ENCODE measurements around the gene DYNC1LI2.
"Not testable (repeated sequence)": the region's sequence is repeated elsewhere in the genome, so short reads cannot be mapped to it uniquely, and the experiment has no call there.

DYNC1LI2 gene

DNA sequence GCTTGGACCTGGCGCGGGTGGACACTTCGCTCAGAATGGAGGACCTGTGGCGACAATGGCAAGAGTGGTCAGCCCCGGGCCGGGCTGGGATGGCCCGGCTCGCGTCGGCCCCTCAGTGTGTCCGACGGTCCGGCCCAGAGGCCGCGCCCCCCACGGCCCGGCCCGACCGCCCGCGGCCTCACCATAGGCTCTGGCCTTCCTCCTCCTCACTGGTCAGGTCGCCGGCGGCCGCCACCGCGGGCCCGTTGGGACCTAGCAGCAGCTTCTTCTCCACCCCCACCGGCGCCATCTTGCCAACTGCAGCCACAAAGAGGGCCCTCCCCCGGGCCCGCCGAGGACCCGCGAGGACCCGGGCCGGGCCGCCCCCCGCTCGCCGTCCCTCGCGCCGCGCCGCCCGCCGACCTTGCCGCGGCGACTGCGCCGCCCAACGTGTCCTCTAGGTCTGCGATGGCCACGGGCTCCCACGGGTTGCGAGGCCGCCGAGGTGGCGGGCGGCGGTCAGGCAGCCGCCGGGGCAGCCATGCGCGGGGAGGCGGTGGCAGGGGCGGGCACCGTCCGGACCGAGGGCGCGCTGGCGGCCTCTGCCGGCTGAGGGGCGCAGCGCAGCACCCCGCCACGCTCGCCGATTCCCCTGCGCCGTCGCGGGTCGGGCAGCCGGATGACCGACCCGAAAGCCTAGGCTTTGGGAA lies at the start of gene DYNC1LI2:
TSS of gene DYNC1LI2 (minus strand) at position 307 of the 689 bp plus-strand sequence. CDS start at position 289, 18 bp downstream.
- DNase-seq = no peak

DNA sequence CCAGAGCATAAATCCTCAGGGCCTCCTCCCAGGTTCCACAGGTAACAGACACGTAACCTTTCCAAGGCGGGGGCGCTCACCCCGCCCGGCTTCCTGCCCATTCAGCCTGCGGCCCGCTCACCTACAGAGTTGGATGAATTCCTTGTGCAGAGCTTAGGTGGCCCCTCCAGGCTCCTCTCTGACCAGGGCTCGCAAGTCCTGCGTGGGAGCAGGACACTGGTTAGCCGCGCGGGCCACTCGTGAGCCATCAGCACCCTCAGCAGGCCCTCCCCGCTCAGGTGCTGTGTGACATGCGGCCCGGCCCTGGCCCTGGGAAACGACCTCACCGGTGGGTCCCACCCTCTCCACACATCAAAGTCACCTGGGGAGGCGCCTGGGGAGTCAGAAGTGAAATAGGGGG lies 49.4 kb upstream of the DYNC1LI2 start:
- no peak for DNase-seq

DNA sequence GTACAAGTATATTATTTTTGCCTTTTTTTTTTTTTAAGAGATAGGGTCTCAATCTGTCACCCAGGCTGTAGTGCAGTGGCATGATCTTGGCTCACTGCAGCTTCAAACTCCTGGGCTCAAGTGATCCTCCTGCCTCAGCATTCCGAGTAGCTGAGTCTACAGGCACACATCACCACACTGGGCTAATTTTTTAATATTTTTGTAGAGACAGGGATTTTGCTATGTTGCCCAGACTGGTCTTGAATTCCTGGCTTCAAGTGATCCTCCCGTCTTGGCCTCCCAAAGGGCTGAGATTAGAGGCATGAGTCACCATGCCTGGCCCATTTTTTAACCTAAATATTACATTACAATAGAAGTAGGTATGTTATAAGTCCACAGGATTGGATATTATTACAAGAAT lies 46.8 kb upstream of the DYNC1LI2 start:
- DNase-seq = no peak

DNA sequence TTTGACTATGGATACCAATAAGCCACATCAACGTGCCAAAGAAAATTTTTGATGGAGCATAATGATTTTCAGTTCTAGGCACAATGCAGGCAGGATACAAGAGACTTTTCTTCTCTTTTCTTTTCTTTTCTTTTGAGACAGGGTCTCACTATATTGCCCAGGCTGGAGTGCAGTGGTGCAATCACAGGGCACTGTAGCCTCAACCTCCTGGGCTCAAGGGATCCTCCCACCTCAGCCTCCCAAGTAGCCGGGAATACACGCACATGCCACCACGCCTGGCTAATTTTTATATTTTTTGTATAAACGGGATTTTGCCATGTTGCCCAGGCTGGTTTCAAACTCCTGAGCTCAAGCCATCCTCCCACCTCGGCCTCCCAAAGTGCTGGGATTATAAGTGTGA lies 42.6 kb upstream of the DYNC1LI2 start:
- DNase-seq = not testable (repeated sequence)

DNA sequence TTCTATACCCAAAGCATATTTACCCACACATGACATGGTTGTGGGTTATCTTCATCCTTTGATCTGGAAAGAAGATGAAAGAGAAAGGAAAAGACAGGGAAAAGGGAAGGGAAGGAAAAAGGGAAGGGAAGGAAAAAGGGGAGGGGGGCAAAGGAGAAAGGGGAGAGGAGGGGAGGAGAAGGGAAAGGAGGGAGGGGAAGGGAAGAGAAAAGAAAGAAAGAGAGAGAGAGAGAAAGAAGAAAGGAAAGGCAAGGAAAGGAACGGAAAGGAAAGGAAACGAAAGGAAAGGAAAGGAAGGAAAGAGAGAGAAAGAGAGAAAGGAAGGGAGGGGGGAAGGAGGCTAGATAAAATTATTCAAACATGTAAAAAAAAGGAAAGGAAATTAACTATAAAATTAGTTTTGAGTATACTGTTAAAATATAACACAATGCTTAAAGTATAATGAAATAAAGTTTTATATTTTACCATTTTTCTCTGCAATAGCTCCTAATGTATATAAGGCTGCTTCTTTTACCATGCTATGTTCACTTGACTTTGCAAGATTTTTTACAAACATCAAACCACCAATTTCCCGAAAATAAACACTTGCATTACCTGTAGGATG lies 38.8 kb upstream of the DYNC1LI2 start:
- no peak for DNase-seq

DNA sequence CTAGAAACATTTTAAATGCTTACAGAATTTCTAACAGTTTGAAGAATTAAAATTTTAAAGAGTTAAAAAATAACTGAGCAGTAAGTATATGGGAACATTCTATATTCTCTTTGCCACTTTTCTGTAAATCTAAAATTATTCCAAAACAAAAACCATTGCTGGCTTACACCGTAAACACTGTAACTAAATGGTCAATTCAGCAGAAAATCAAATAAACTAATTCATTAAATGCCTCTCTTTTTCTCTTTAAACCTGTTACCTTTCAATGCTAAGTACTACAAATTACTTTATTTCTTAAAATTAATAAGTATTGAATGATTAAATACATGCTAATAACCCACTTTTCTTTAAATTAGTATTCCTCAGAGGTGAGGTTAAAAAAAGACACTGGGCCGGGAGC lies 36.0 kb upstream of the DYNC1LI2 start:
- DNase-seq = no peak

DNA sequence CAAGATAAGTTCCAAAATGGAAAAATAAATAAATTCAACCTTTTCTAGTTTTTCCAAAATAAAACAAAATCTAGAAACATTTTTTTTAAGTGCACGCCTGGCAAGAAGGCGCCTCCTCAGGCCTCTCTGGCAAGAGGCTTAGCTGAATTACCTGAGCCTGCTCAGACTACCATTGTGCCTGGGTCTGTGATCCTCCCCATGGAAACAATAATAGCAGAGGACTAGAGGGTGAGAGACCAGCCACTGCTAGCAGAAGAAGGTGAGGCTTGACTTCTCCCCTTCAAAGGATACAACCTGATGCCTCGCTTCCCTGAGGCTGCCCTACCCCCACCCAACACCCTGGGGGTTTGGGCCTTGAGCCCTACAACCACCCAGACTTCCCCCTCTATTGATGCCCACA lies 35.1 kb upstream of the DYNC1LI2 start:
- DNase-seq = no peak

DNA sequence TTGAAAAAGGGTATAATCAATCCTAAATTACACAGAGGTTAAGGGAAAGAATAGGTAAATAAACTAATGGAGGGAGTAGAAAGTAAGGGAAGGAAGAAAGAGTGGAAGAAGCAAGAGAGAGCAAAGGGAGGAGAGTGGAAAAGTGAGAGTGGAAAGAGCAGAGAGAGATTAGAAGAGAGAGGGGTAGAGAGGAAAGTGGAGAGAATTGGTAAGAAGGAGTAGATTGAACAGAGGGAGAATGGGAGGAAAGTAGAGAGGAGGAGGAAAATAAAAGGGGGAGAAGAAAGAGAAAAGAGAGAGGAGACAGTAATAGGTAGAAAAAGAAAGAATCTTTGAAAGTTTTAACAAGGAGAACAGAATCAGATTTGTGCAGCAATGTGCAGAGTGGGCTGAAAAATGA lies 25.0 kb upstream of the DYNC1LI2 start:
- DNase-seq = no peak

DNA sequence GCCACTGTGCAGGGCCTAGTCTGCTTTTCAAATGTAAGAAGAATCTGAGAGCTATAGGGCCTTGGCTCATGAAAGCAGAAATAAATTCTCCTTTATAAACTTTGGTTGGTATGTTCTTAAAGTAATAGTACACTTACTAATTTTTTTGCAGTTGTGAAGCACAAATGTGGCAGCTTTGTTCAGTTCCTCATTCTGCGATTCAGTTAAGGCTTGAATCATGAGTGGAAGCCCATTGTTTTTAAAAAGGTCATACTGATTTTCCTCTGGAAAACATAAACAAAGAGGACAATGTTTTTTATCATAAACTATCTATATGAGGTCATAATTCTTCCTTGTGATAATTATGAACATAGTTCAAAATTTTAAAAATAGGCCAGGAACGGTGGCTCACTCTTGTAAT lies 23.6 kb upstream of the DYNC1LI2 start:
- DNase-seq = no peak

DNA sequence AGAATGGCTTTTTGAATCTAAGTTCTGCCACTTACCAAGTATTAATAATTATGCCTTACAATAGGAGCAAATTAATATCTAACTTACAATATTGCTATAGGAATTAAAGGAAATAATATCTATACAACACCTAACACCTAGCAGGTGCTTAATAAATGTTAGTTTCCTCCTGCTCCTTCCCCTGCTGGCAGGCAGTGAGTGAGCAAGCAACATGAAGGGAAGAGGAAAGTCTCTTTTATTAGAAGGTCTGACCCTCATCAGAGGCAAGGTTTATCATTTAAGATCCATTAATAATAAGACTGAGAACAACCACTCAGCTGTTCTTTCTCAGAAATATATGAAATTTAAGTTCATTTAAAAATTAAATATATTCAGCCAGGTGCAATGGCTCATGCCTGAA lies 6.7 kb upstream of the DYNC1LI2 start:
- no peak for DNase-seq

DNA sequence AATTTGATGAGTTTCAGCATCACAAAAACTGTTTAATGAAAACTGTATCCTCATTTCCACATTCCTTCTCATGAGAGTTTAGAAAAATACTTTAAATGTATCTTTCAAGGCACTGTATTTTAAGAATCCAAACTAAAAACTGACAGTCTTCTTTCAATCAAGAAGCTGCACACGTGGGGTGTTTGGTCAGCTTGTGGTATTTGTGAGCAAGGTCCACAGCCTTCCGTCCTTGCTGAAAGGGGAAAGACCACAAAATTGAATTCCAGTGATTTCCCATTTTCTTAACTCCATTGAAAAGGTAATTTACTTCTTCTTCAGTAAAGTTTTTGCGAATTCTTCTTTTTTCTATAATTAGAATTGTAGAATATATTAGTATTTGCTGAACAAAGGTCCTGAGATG lies 3.4 kb upstream of the DYNC1LI2 start:
- no peak for DNase-seq

DNA sequence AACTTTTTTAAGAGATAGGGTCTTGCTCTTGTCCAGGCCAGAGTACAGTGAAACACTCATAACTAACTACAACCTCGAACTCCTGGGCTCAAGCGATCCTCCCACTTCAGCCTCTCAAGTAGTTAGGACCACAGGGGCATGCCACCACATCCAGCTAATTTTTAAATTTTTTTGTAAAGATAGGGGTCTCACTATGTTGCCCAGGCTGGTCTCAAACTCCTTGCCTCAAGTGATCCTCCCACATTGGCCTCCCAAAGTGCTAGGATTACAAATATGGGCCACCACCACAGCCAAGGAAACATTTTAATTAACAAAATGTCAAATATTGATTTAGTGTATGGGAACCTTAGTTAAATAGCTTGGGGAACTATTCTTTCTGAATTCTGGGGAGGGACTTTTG lies 2.8 kb upstream of the DYNC1LI2 start:
- DNase-seq = no peak

DNA sequence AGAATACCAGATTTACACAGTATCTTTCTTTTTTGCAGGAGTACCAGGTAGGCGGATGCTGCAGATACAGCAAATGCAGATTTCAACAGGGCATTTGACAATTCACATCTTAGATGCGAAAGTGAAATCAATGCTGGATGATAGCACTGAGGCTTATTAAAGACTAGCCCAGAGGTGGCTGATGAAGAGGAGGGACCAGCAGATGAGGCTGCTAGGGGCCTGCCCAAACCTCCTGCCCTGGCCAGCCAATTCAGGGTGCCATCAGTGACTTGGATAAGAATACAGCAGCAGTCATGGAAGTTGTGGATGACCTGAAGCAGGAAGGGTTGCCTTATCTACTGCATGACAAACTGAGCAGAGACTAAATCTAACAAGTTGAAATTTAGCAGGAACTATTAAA lies 1.5 kb upstream of the DYNC1LI2 start:
- DNase-seq = no peak

DNA sequence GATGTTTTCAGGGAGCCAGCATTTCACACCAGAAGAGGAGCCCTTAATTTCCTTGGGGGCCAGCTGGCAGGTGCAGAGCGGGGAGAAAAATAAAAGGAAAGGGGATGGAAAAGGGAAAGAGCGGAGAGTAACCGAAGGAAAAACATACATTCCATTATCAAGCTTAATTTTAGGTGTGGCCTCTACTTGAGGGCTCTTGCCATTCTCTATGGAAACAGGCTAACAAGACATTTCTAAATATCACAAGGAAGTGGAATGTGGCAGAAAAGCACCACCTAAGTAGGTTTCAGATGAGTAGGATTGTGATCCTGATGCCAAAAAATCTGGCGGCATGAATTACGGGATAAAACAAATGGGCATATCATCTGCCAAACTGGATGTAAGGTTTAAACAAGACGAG lies 970 bp upstream of the DYNC1LI2 start:
- DNase-seq = no peak

DNA sequence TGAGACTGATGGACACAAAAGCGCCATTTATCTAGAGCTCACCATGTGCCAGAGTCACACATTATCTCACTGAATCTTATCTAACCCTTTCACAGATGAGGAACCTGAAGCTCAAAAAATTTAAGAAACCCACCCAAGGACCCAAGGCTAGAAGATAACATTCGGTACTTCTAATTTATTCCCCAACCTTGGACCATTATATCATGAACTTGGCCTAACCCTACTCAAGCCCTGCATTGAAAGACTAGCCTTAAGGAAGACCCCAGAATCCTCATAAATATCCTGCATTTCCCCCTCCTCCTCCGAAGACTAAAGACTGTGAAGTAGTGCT lies 548 bp upstream of the DYNC1LI2 start:
- DNase-seq = no peak

DNA sequence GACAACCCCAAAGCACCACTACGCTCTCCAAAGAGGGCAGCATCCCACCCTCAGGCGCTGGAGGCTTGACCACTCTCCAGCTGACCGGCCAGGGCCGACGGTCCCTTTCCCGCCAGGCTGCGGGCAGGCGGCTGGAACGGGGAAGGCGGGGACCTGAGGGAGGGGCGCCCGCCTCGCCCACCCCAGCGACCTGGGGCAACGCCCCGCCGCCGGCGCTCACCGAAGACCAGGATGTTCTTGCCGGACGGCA lies 431 bp downstream of the DYNC1LI2 start:
- no peak for DNase-seq

DNA sequence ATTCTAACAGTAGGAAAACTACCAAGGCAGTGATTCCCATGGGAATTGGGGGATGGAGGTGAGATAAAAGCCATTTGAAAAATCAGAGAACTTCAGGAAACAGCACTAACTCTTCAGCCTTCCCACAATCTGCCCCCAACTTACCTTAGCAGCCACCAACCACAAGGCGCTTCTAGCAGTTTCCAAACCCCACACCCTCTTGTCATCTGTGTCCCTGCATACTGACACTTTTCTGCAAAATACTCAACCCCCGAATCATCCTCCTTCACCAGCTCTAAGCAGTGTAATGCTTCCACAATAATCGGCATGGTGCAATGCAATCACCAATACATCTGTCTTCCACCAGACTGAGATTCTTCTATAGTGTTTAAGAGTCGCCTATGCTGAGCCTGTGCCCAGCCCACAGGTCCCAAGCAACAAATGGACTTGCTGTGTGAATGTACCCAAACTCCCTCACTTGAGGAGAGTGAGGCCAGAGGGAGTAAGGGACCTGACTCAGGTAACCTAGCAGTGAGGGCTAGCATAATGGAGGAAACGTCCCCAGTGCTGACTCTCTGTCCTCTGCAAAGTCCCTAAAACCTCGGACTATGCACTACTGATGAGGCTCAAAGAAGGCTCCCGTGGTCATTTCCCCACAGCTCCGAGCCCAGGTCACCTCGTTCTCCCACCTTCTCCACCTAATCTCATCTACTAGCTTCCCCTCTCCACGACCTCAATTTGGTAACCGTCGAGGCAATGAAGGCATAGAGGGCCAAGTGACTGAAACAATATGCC lies 943 bp downstream of the DYNC1LI2 start:
- DNase-seq = no peak

DNA sequence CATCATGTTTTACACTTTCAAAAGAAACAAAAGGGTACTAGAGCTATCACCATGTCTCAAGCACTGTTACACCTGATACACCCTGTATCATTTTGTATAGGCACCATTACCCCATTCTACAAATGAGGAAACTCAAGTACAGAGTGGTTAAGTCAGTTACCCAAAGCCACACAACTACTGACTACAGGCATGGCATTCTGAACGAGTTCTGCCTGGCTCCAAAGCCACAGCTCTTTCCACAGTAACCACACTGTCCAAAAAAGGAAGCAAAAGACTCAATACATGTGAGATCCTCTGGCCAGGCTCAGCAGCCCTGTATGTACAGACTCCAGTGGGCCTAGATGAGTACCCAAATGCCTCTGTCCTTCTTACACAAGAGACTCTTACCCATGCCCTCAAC lies 4.7 kb downstream of the DYNC1LI2 start:
- DNase-seq = no peak

DNA sequence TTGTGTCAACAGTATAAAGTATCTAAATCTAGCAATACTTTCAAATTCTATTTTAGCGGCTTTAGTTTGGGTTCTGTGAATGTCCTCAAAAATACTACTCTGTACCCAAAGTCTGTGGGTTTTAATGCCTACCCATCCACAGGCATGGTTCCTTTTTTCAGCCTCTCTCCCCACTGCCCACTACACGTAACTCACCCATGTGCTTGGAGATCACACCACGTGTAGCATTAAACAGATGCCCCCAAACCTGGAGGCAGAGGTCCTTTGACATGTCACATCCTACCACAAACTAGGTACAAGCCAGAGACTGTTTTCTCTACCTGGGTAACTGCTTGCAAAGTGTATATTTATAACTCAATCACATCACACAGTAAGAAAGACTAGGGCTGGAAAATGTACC lies 5.4 kb downstream of the DYNC1LI2 start:
- no peak for DNase-seq

DNA sequence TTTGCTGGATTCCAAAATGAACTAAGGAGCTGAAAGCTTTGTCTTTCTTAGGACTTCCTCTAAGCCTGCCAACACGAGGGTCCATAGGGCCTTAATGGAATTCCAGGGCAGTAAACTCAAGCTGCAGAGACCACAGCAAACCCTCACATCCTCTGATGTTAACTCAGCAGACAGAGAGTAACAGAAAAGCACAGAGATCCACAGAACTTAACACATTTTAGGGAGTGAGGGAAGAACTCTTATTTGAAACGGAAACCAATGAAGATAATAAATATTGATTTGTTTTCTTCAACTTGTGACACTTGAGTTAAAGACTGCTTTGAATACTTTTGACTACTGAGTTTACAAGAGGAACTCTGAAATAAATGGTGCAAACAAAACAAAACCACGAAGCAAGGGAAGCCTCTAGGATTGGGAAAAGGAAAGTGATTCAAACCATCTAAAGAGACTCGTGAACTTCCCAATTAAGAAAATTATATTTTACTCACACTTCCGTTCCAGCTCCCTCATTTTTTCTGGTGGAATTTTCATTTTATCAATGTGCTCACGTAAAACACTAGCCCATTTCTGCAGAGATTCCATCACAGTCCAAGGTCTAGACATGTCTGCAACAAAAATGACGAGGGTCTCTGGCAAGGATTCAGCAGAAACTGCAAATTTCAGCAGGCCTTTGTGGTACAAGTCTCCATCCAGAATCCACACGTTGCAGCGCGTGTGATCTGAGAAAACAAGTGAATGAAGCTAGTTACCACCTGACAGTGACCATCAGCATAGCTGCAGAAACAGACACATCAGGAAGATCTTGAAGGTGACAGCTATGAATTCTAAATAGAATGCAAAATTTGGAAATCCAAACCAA lies 9.2 kb downstream of the DYNC1LI2 start:
- no peak for DNase-seq

DNA sequence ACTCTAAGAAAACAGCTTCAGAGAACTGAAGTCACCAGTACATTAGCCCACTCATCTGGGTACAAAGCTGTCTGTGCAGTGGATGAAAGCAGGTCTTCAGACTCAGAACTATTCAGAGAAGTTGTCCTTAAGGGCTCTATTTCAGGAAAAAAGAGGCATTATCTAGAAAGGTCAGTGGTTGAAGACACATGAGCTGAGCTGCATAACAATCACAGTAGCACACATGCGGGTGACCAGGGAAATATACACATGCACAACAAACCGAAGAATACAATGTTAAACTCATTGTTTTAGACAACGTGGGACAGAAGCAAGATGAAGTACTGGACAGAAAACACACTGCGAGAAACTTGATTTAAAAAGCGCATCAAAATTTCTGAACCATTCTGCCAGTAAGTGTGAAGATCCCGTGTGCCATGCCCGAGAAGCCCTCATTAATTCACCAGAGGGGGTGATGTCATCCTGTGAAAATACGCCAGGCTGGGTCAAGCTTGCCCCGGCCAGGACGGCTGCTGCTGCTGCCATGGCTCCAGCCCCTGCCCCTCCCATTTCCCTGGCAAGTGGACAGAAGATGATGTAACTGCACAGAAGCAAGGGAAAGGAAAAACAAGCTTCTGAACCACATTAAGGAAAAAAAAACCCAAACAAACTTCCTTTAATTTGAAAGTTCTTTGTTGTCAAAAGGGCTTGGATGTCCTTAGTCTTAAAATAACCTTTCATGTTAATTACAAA lies 10.1 kb downstream of the DYNC1LI2 start:
- no peak for DNase-seq

DNA sequence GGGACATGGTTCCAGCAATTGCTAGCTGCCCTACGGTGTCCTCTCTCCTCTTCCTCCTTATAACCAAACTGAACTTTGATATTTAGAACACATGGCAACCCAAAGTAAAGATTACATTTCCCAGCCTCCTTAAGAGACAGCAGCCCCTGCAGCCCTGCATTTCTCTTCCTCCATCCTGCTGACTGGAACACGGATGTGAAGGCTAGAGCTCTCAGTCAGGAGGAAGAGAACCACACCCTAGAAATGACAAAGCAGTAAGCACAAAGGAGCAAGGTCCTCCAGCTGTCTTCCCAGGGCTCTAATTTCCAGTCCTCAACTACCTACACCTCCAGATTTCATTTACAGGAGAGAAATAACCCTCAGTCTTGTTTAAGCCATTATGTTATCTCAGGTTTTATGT lies 10.9 kb downstream of the DYNC1LI2 start:
- DNase-seq = no peak

DNA sequence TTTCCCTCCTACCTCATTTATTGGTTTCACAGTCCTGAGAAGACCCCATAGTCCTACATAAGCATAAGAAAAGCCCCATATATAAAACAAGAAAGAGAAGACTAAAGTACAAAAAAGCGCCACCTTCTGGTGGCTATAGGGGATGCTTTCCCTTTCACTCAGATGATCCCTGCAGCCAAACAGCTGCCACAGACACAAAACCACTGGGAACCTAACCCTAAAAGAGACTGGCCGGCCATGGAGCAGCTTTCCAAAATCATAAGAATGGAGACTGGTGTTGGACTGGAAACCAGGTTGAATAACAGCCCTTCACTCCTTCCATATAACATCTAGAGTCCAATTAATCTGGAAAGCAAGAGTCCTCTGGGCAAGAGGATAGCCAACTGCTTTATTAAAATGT lies 11.4 kb downstream of the DYNC1LI2 start:
- DNase-seq = no peak
